H1 (cell line): Measurements from ENCODE around the gene HPN. TPM values are rescaled to one million over a fixed set of nuclear protein-coding genes. Genes with fewer than 3 reads are reported as not detected.
A peak's percentile ranks its signal among the peaks of the same experiment; 100 is the strongest.

Source experiments
- CTCF ChIA-PET: fragments of 300-600 bp; sonication (Branson Sonifier 250); formaldehyde crosslinking; loops from one replicate; lab custom pipeline; 2021; ENCODE audit not compliant: partially characterized antibody; lab: Charles Lee
- POLR2A ChIA-PET: fragments of 300-600 bp; sonication (Branson Sonifier 250); formaldehyde crosslinking; loops from one replicate; lab custom pipeline; 2021; ENCODE audit warnings: inconsistent platforms; ENCODE audit not compliant: partially characterized antibody; lab: Charles Lee
- DNase-seq, 2 experiments: peaks; one replicate each; pipeline versions ENCODE4 v3.0.0 to v3.0.0-alpha.2; 2010 to 2022; ENCODE audit warnings: low spot score in 2 of 2, low read depth in 1 of 2, mixed read lengths in 1 of 2
- FAIRE-seq: peaks from 2 replicates; lab custom pipeline; 2011; peaks lifted over from hg19 to GRCh38; lab: Jason Lieb, UNC
- H2AFZ ChIP-seq: 2 replicates; pipeline ENCODE4 v1.8.1; 2012; ENCODE audit warnings: low read length, inconsistent platforms
- H2AK5ac ChIP-seq: 2 replicates; pipeline ENCODE4 v1.6.1; 2013; ENCODE audit warnings: low read depth, low read length
- H2BK120ac ChIP-seq: replicated peaks from 2 replicates; pipeline ENCODE3; 2013; ENCODE audit warnings: low read depth, low read length, inconsistent platforms
- H2BK12ac ChIP-seq: 2 replicates; pipeline ENCODE4 v1.6.1; 2013; ENCODE audit warnings: low read depth, low read length
- H2BK15ac ChIP-seq: 2 replicates; pipeline ENCODE4 v1.6.1; 2013; ENCODE audit warnings: low read length
- H2BK20ac ChIP-seq: 2 replicates; pipeline ENCODE4 v1.6.1; 2013; ENCODE audit warnings: low read length
- H2BK5ac ChIP-seq: 2 replicates; pipeline ENCODE4 v1.6.1; 2013; ENCODE audit warnings: low read depth, low read length
- H3K14ac ChIP-seq: 2 replicates; pipeline ENCODE4 v1.6.1; 2013; ENCODE audit warnings: inconsistent platforms; ENCODE audit not compliant: insufficient read length
- H3K18ac ChIP-seq: 2 replicates; pipeline ENCODE4 v1.6.1; 2013; ENCODE audit warnings: low read length; ENCODE audit errors: extremely low read depth
- H3K23ac ChIP-seq: 2 replicates; pipeline ENCODE4 v1.6.1; 2013; ENCODE audit warnings: inconsistent platforms; ENCODE audit not compliant: insufficient read length
- H3K23me2 ChIP-seq: 2 replicates; pipeline ENCODE4 v1.6.1; 2013; ENCODE audit warnings: low read depth, low read length
- H3K27ac ChIP-seq: 2 replicates; pipeline ENCODE4 v1.6.1; 2011; ENCODE audit warnings: low read depth, low read length, inconsistent platforms
- H3K27me3 ChIP-seq, 4 experiments: replicated peaks in 1 of 4; 1 replicate in 1 of 4; 2 replicates in 3 of 4; pipeline versions ENCODE4 v1.6.1 to v1.8.1; 2011 to 2013; ENCODE audit warnings: low read length in 3 of 4, mild to moderate bottlenecking in 3 of 4, inconsistent platforms in 2 of 4, mixed read lengths in 2 of 4, moderate library complexity in 1 of 4; ENCODE audit not compliant: control insufficient read depth in 3 of 4, insufficient read depth in 3 of 4; ENCODE audit errors: extremely low read depth in 1 of 4
- H3K36me3 ChIP-seq, 4 experiments: 2 replicates each; pipeline versions ENCODE4 v1.6.1 to v1.8.1; 2011 to 2013; ENCODE audit warnings: mild to moderate bottlenecking in 4 of 4, low read length in 3 of 4, moderate library complexity in 2 of 4, control low read depth in 1 of 4, inconsistent platforms in 1 of 4; ENCODE audit not compliant: insufficient read depth in 4 of 4, control insufficient read depth in 2 of 4
- H3K4ac ChIP-seq: replicated peaks from 2 replicates; pipeline ENCODE3; 2013; ENCODE audit warnings: low read length, low read depth, mixed read lengths, inconsistent platforms; ENCODE audit not compliant: insufficient read length
- H3K4me1 ChIP-seq, 4 experiments: replicated peaks in 1 of 4; 1 replicate in 1 of 4; 2 replicates in 3 of 4; pipeline versions ENCODE4 v1.6.1 to v1.8.1; 2011 to 2013; ENCODE audit warnings: low read length in 3 of 4, inconsistent platforms in 2 of 4, mixed read lengths in 1 of 4; ENCODE audit not compliant: insufficient read depth in 4 of 4, control insufficient read depth in 3 of 4
- H3K4me2 ChIP-seq, 2 experiments: 2 replicates each; pipeline versions ENCODE4 v1.6.1 to v1.8.1; 2011 to 2013; ENCODE audit warnings: low read depth in 2 of 2, low read length in 2 of 2, control low read depth in 1 of 2, inconsistent platforms in 1 of 2, mild to moderate bottlenecking in 1 of 2; ENCODE audit not compliant: insufficient read depth in 1 of 2
- H3K4me3 ChIP-seq, 4 experiments: fragments of 200-600, 300-600 bp in 1 of 4; sonication (generic), shearing (Covaris generic), sonication (Bioruptor Twin) in 1 of 4; 2 replicates each; pipeline versions ENCODE4 v1.5.1 to v1.8.1; 2011 to 2016; ENCODE audit warnings: low read length in 4 of 4, low read depth in 3 of 4, control low read depth in 2 of 4, inconsistent platforms in 2 of 4, mild to moderate bottlenecking in 2 of 4, mixed read lengths in 1 of 4, moderate library complexity in 1 of 4; ENCODE audit not compliant: insufficient read depth in 2 of 4; ENCODE audit errors: extremely low read depth in 1 of 4
- H3K56ac ChIP-seq: replicated peaks from 2 replicates; pipeline ENCODE3; 2013; ENCODE audit warnings: low read depth, mild to moderate bottlenecking, mixed read lengths, low read length, inconsistent platforms; ENCODE audit not compliant: insufficient read length
- H3K79me1 ChIP-seq: 2 replicates; pipeline ENCODE4 v1.6.1; 2013; ENCODE audit warnings: low read depth, low read length, control low read depth
- H3K79me2 ChIP-seq, 2 experiments: 2 replicates each; pipeline versions ENCODE4 v1.6.1 to v1.8.1; 2012 to 2013; ENCODE audit warnings: low read length in 2 of 2, mild to moderate bottlenecking in 2 of 2, inconsistent platforms in 1 of 2; ENCODE audit not compliant: insufficient read depth in 2 of 2, control insufficient read depth in 1 of 2
- H3K9ac ChIP-seq, 4 experiments: replicated peaks in 1 of 4; 1 replicate in 1 of 4; 2 replicates in 3 of 4; pipeline versions ENCODE4 v1.6.1 to v1.8.1; 2011 to 2013; ENCODE audit warnings: low read depth in 3 of 4, low read length in 3 of 4, control low read depth in 2 of 4, mild to moderate bottlenecking in 2 of 4, moderate library complexity in 2 of 4, inconsistent platforms in 1 of 4; ENCODE audit errors: extremely low read depth in 1 of 4
- H3K9me3 ChIP-seq, 2 experiments: 2 replicates each; pipeline versions ENCODE4 v1.6.1 to v1.8.1; 2012 to 2013; ENCODE audit warnings: mild to moderate bottlenecking in 2 of 2, moderate library complexity in 2 of 2, control low read depth in 1 of 2, inconsistent platforms in 1 of 2, low read depth in 1 of 2, low read length in 1 of 2, mixed read lengths in 1 of 2; ENCODE audit not compliant: insufficient read depth in 2 of 2
- H4K20me1 ChIP-seq, 2 experiments: replicated peaks in 1 of 2; 2 replicates each; pipeline versions ENCODE3 to v1.8.1; 2011 to 2013; ENCODE audit warnings: inconsistent platforms in 2 of 2, low read length in 2 of 2, mild to moderate bottlenecking in 1 of 2; ENCODE audit not compliant: insufficient read depth in 2 of 2, control insufficient read depth in 1 of 2
- H4K5ac ChIP-seq: 2 replicates; pipeline ENCODE4 v1.6.1; 2013; ENCODE audit warnings: low read length, low read depth, mixed read lengths, inconsistent platforms; ENCODE audit not compliant: insufficient read length
- H4K8ac ChIP-seq: 2 replicates; pipeline ENCODE4 v1.8.0; 2013; ENCODE audit warnings: mild to moderate bottlenecking, moderate library complexity, low read length, inconsistent platforms; ENCODE audit not compliant: insufficient read depth; ENCODE audit errors: extremely low read depth
- H4K91ac ChIP-seq: replicated peaks from 2 replicates; pipeline ENCODE3; 2013; ENCODE audit warnings: low read length, mixed read lengths, inconsistent platforms; ENCODE audit not compliant: insufficient read length
- BACH1 ChIP-seq: IDR thresholded peaks from 2 replicates; pipeline ENCODE4 v1.6.1; 2012; ENCODE audit warnings: low read length, improper control_type of control experiment
- CHD1 ChIP-seq: IDR thresholded peaks from 2 replicates; pipeline ENCODE4 v1.6.1; 2012; ENCODE audit warnings: low read depth, low read length, improper control_type of control experiment
- CREB1 ChIP-seq: IDR thresholded peaks from 2 replicates; pipeline ENCODE4 v1.6.1; 2012; ENCODE audit warnings: inconsistent platforms
- EGR1 ChIP-seq: IDR thresholded peaks from 2 replicates; pipeline ENCODE4 v1.6.1; 2011; ENCODE audit warnings: low read depth, low read length, borderline replicate concordance
- EZH2 ChIP-seq: fragments of 200-600 bp; sonication (generic); IDR thresholded peaks from 2 replicates; pipeline ENCODE4 v1.7.1; 2012; ENCODE audit warnings: low read depth, mild to moderate bottlenecking, moderate library complexity, low read length, inconsistent platforms; ENCODE audit not compliant: severe bottlenecking
- HDAC2 ChIP-seq, 2 experiments: fragments of 300-600 bp in 1 of 2; sonication (generic) in 1 of 2; IDR thresholded peaks; 2 replicates each; pipeline ENCODE4 v1.6.1; 2011 to 2012; ENCODE audit warnings: low read depth in 2 of 2, low read length in 2 of 2, mild to moderate bottlenecking in 2 of 2, moderate library complexity in 2 of 2, borderline replicate concordance in 1 of 2, inconsistent platforms in 1 of 2
- HDAC6 ChIP-seq: IDR thresholded peaks from one replicate; pipeline ENCODE4 v1.7.1; 2012; ENCODE audit warnings: low read depth, mild to moderate bottlenecking, inconsistent platforms, low read length, moderate library complexity
- JUN ChIP-seq: IDR thresholded peaks from 2 replicates; pipeline ENCODE4 v1.6.1; 2011; ENCODE audit warnings: low read depth, mild to moderate bottlenecking, improper control_type of control experiment, low read length
- PHF8 ChIP-seq: fragments of 200-600 bp; sonication (generic); conservative IDR thresholded peaks from 2 replicates; pipeline ENCODE4 v1.7.1; 2012; ENCODE audit warnings: low read depth, mild to moderate bottlenecking, inconsistent platforms, low read length, moderate library complexity
- SAP30 ChIP-seq: fragments of 300-600 bp; sonication (generic); IDR thresholded peaks from 2 replicates; pipeline ENCODE4 v1.7.1; 2012; ENCODE audit warnings: low read length, moderate library complexity, mild to moderate bottlenecking, inconsistent platforms; ENCODE audit not compliant: insufficient read depth, insufficient replicate concordance
- SIRT6 ChIP-seq: IDR thresholded peaks from one replicate; pipeline ENCODE4 v1.7.1; 2012; ENCODE audit warnings: low read length, inconsistent platforms
- WGBS, 2 experiments: shearing (Covaris generic) in 1 of 2; methylation state at CpG; one replicate each; pipeline versions ENCODE4 v1.1.6 to v1.1.7; 2013 to 2015; ENCODE audit warnings: low lambda C conversion rate in 2 of 2, mixed read lengths in 2 of 2, inconsistent platforms in 1 of 2, low coverage in 1 of 2, missing lambda C conversion rate in 1 of 2; ENCODE audit not compliant: insufficient replicate concordance in 2 of 2, insufficient coverage in 1 of 2, insufficient read length in 1 of 2; ENCODE audit errors: extremely low coverage in 1 of 2, missing lambda C conversion rate in 1 of 2; 5-methylcytosine and 5-hydroxymethylcytosine counted together
- polyA plus RNA-seq, 7 experiments: library from polyadenylated mRNA; depleted of rRNA in 3 of 7; stranded (reverse) in 5 of 7; unstranded in 2 of 7; fragments of >200 nt in 5 of 7; fragments of 200-250 nt in 2 of 7; gene quantifications; 1 replicate in 5 of 7; 2 replicates in 1 of 7; 4 replicates in 1 of 7; pipeline versions ENCODE4 v1.2.1 to v1.2.3, GENCODE V29; 2011 to 2013; ENCODE audit warnings: missing spikeins in 2 of 7, mixed read lengths in 2 of 7
- total RNA-seq: library from RNA; stranded (reverse); fragmentation: NEBNext Ultra II Directional; extraction: Animal tissue kit (Norgen Biotek cat#: 25700); gene quantifications from 2 replicates; pipeline ENCODE4 v1.2.1, GENCODE V29; 2021

The HPN gene
- total and polyA plus RNA-seq, 2 of the 8 experiments (the other 6 are each of a cell fraction or from before 2014, with no cell fraction given), result 14.7 to 33.7 TPM

- H3K23me2 ChIP-seq, result peaks cover 2% of the 10 kb centered on the region; the same call in 1 of the 2 replicates
- no peak overlapping the region for H3K18ac ChIP-seq
- peaks cover 0 to 2% (median 0%) of the 10 kb centered on the region in 4 experiments; a peak in 1 of 7 replicates for H3K27me3 ChIP-seq
- no peak overlapping the region for H2BK20ac ChIP-seq
- H3K27ac ChIP-seq, result no peak overlapping the region
- H2AFZ ChIP-seq, result no peak overlapping the region
- H2AK5ac ChIP-seq, result no peak overlapping the region
- no peaks in the 10 kb centered on the region for H3K36me3 ChIP-seq
- no peak overlapping the region for H2BK120ac ChIP-seq
- no peak for TF ChIP-seq PHF8
- no peak for TF ChIP-seq EZH2
- no peak for TF ChIP-seq SAP30
- TF ChIP-seq CHD1, result no peak
- TF ChIP-seq BACH1, result no peak
- no peak for TF ChIP-seq HDAC6
- TF ChIP-seq CREB1, result no peak
- no peak for TF ChIP-seq EGR1
- no peak for TF ChIP-seq HDAC2 (IDR thresholded peaks at IDR 0.05; ENCODE audit: borderline replicate concordance in 1 of 2, low read depth in 2 of 2, low read length in 2 of 2)
- no peak for TF ChIP-seq JUN
- TF ChIP-seq SIRT6, result no peak
- no peak overlapping the region for H3K56ac ChIP-seq
- H3K4me3 ChIP-seq, result no peak overlapping the region
- no peaks in the 10 kb centered on the region; a peak in 1 of 4 replicates for H3K9me3 ChIP-seq
- H4K91ac ChIP-seq, result no peak overlapping the region
- H3K79me1 ChIP-seq, result no peaks in the 10 kb centered on the region
- 73% methylated on average over 6 of the region's 6 CpGs; no CpG with 5 or more reads in 1 of the 2 experiments for WGBS, 2 experiments
- POLR2A ChIA-PET, result interaction anchor here (0.6 to 1.4 kb wide), 5 partner anchors 11 to 30 kb away, joined by 3 to 9 read pairs (median 3); no protein-coding TSS in a partner anchor
- H4K8ac ChIP-seq, result no peak overlapping the region
- no peak overlapping the region for H3K9ac ChIP-seq
- H4K20me1 ChIP-seq, result no peaks in the 10 kb centered on the region
- no peak overlapping the region for H2BK5ac ChIP-seq
- H3K23ac ChIP-seq, result no peak overlapping the region
- FAIRE-seq (no peak), DNase-seq (no peak)
- no peak overlapping the region for H3K14ac ChIP-seq
- no peak overlapping the region for H4K5ac ChIP-seq
- no peak overlapping the region for H3K4ac ChIP-seq
- H3K79me2 ChIP-seq, result no peaks in the 10 kb centered on the region
- peaks cover 3 to 13% (median 6%) of the 10 kb centered on the region in 4 experiments; a peak in 6 of 7 replicates for H3K4me1 ChIP-seq
- CTCF ChIA-PET, result interaction anchor here (0.6 to 4.5 kb wide), 10 partner anchors 15 to 247 kb away, joined by 3 to 28 read pairs (median 4); no protein-coding TSS in a partner anchor
- no peak overlapping the region for H3K4me2 ChIP-seq
- H2BK12ac ChIP-seq, result 0 out of 2 replicates have a peak overlapping the region, but pooled peaks have one; percentile 76
- H2BK15ac ChIP-seq, result no peak overlapping the region
Measured at GRCh38 chr19:35085947-35086346, 44.4 kb downstream of the HPN start.
